Calu3 (cell line): ENCODE measurements around the gene MACROD2. TPM values are rescaled to one million over a fixed set of nuclear protein-coding genes. Genes with fewer than 3 reads are reported as not detected.

ENCODE experiments used
- BruUV-seq: library from RNA; stranded (reverse); fragments of 400-500 nt; replicated peaks from 2 replicates; lab custom pipeline; 2021; lab: Mats Ljungman, UMichigan
- CTCF ChIA-PET: fragments of 300-600 bp; sonication (Branson Sonifier 250); formaldehyde crosslinking; loops from one replicate; lab custom pipeline; 2022; ENCODE audit warnings: antibody characterized with exemption; lab: Charles Lee
- DNase-seq: peaks from one replicate; pipeline ENCODE4 v3.0.0; 2022
- H3K27ac Mint-ChIP-seq: one replicate; pipeline ENCODE4 v1.8.0; 2022; ENCODE audit warnings: mixed read lengths; ENCODE audit not compliant: unreplicated experiment
- H3K27me3 Mint-ChIP-seq: one replicate; pipeline ENCODE4 v1.8.0; 2022; ENCODE audit warnings: mixed read lengths; ENCODE audit not compliant: unreplicated experiment
- H3K36me3 Mint-ChIP-seq: one replicate; pipeline ENCODE4 v1.8.0; 2022; ENCODE audit warnings: mild to moderate bottlenecking, moderate library complexity, mixed read lengths; ENCODE audit not compliant: insufficient read depth, unreplicated experiment
- H3K4me1 Mint-ChIP-seq: one replicate; pipeline ENCODE4 v1.8.0; 2022; ENCODE audit warnings: mild to moderate bottlenecking, low read depth, mixed read lengths; ENCODE audit not compliant: unreplicated experiment
- H3K4me3 Mint-ChIP-seq: one replicate; pipeline ENCODE4 v1.8.0; 2022; ENCODE audit warnings: mild to moderate bottlenecking, low read depth, moderate library complexity, mixed read lengths; ENCODE audit not compliant: unreplicated experiment
- H3K9me3 Mint-ChIP-seq: one replicate; pipeline ENCODE4 v1.8.0; 2022; ENCODE audit warnings: low read depth, mixed read lengths; ENCODE audit not compliant: unreplicated experiment
- intact Hi-C: fragments of 100-400 bp; cut with micrococcal nuclease; formaldehyde crosslinking; loops from one replicate; pipeline ENCODE4 v1.10.0; 2022; ENCODE audit not compliant: unreplicated experiment
- total RNA-seq: library from RNA; stranded (reverse); gene quantifications from 2 replicates; pipeline ENCODE4 v1.2.3, GENCODE V29; 2022
- TF ChIP-seq, protein P1 (sequence below): fragments of 200-600 bp; IDR thresholded peaks from one replicate; pipeline ENCODE4 v1.8.0; 2022; ENCODE audit warnings: antibody characterized with exemption; ENCODE audit not compliant: unreplicated experiment

Gene MACROD2
- total RNA-seq, 1 experiment from 2014 or later = 29.4 TPM

DNA sequence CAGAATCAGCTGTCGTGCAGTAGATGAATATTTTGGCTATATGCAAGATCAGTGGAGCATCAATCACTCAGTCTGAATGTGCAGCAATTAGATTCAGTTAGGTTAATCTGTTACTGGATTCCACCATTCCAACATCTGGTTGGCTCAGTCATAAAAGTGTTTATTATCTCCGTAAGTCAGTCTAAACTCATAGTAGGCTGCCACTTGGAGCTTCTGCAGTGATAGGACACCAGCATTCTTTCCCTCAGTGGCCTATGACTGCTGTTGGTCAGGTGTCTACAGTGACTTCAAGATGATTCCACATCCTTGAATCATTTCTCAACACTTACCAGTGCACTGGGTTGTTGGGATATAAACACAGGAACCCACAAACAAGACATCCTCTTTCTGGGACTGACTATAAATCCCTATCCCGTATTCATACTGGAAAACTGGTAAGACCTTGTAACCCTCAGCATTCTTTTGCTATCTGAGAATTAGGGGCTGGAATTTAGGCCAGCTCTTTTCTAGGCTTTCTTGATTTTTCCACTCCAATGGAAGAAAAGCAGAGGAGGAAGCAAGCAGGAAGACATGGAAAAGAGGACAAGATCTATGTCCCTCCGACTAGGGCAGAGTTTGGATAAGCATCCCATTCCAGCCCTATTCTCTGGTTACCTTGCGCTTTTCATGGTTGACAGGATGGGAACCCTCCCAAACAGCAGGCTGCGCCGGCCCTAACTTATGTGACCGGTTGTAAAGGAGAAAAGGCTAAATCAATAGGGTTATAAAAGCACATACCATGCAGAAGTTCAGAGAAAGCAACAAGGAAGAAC, 1658.3 kb downstream of the MACROD2 start:
- TF ChIP-seq, protein P1, sequence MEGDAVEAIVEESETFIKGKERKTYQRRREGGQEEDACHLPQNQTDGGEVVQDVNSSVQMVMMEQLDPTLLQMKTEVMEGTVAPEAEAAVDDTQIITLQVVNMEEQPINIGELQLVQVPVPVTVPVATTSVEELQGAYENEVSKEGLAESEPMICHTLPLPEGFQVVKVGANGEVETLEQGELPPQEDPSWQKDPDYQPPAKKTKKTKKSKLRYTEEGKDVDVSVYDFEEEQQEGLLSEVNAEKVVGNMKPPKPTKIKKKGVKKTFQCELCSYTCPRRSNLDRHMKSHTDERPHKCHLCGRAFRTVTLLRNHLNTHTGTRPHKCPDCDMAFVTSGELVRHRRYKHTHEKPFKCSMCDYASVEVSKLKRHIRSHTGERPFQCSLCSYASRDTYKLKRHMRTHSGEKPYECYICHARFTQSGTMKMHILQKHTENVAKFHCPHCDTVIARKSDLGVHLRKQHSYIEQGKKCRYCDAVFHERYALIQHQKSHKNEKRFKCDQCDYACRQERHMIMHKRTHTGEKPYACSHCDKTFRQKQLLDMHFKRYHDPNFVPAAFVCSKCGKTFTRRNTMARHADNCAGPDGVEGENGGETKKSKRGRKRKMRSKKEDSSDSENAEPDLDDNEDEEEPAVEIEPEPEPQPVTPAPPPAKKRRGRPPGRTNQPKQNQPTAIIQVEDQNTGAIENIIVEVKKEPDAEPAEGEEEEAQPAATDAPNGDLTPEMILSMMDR = no peak
- H3K27ac Mint-ChIP-seq = no peak overlapping the region
- DNase-seq = no peak
- H3K36me3 Mint-ChIP-seq = no peaks in the 10 kb centered on the region
- H3K27me3 Mint-ChIP-seq = no peaks in the 10 kb centered on the region
- CTCF ChIA-PET = interaction anchor here (0.7 to 0.9 kb wide), 2 partner anchors 27 to 162 kb away, joined by 3 read pairs; no protein-coding TSS in a partner anchor
- H3K4me3 Mint-ChIP-seq = no peak overlapping the region
- BruUV-seq = no TSS peak
- intact Hi-C loops = no loop called here
- H3K9me3 Mint-ChIP-seq = no peaks in the 10 kb centered on the region
- no peaks in the 10 kb centered on the region for H3K4me1 Mint-ChIP-seq

DNA sequence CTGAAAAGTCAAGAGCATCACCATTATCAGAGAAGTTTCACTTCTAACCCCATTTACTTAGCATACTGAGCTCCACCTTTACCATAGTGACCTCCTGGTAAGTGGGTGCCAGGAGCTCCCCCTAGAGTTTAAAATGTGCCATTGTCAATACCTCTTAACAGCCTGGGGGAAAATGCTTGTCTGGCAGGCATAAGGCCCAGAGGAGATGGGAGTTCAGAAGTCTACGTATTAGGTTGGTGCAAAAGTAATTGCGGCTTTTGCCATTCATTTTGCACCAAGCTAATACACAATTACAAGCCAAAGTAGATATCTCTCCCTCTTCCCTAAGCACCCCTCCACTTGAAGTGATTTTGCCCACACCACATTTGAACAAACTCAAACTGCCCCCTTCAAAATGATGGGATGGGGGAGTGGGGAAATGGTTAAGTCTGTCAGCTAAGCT, 1658.9 kb downstream of the MACROD2 start:
- H3K27ac Mint-ChIP-seq = no peak overlapping the region
- H3K4me3 Mint-ChIP-seq = no peak overlapping the region
- H3K9me3 Mint-ChIP-seq = no peaks in the 10 kb centered on the region
- TF ChIP-seq, protein P1 = no peak
- H3K36me3 Mint-ChIP-seq = no peaks in the 10 kb centered on the region
- CTCF ChIA-PET = interaction anchor here (0.7 to 0.9 kb wide), 2 partner anchors 28 to 163 kb away, joined by 3 read pairs; no protein-coding TSS in a partner anchor
- H3K27me3 Mint-ChIP-seq = no peaks in the 10 kb centered on the region
- no peaks in the 10 kb centered on the region for H3K4me1 Mint-ChIP-seq
- intact Hi-C loops = no loop called here
- DNase-seq = peak; percentile 13
- BruUV-seq = no TSS peak

DNA sequence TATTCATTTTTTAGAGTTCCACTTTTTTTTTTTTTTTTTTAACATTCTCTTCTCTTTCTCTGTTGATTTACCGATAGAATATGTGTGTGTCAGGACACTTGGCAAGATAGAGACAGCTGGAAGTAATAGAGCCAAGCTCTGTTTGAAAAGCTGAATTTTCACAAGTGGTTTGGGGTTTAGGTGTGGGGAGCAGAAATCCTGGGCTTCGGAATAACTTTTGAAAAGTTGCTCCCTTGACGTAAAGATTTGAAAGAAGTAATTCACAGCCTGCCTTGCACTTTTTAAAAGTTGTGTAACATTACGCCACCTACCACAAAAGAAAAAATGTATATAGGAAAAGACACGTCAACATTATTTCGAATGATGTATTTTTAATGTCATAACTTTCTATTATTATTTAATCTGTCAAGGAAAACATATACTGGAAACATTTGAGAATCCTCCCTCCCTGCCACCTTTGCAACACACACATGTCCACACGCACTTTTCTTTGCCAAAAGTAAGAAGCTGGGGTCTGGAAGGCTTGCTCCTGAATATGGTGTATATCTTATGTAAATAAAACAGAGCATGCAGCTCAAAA, 1660.1 kb downstream of the MACROD2 start:
- no TSS peak for BruUV-seq
- Mint-ChIP-seq H3K27me3 (no peaks in the 10 kb centered on the region), H3K27ac (no peak overlapping the region), H3K36me3 (no peaks in the 10 kb centered on the region), H3K4me3 (no peak overlapping the region), H3K4me1 (no peaks in the 10 kb centered on the region), H3K9me3 (no peaks in the 10 kb centered on the region)
- intact Hi-C loops = no loop called here
- TF ChIP-seq, protein P1 = no peak
- CTCF ChIA-PET = no interaction called here
- no peak for DNase-seq

DNA sequence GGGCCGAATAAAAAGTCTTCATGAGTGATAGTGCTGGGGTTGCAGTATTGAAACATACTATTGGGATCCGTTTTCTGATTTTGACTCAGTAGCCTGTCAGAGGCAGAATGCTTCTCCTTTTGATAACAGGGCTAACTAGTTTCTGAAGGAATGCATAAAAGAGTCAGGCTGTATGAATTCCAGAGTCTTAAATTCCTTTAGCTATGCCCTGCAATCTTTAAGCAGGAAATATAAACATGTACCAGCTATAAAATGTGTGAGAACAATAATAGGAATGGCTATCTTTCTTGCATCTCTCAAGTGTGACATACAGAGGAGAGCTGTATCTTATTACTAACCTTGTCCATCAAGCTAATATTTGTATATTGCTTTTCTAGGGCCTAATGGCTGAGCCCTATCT, 1660.8 kb downstream of the MACROD2 start:
- no peaks in the 10 kb centered on the region for H3K27me3 Mint-ChIP-seq
- no peak for DNase-seq
- no peak overlapping the region for H3K27ac Mint-ChIP-seq
- no peak overlapping the region for H3K4me3 Mint-ChIP-seq
- CTCF ChIA-PET = no interaction called here
- no peaks in the 10 kb centered on the region for H3K4me1 Mint-ChIP-seq
- H3K36me3 Mint-ChIP-seq = no peaks in the 10 kb centered on the region
- H3K9me3 Mint-ChIP-seq = no peaks in the 10 kb centered on the region
- intact Hi-C loops = no loop called here
- TF ChIP-seq, protein P1 = no peak
- BruUV-seq = no TSS peak
